Nephron (organoid): ENCODE data around the gene SNCAIP.

Experiments
- H3K27ac Mint-ChIP-seq, 3 experiments: 2 replicates each; pipeline ENCODE4 v1.8.0; 2020; ENCODE audit warnings: mixed read lengths in 3 of 3, mild to moderate bottlenecking in 2 of 3, moderate library complexity in 1 of 3
- H3K27me3 Mint-ChIP-seq: 2 replicates; pipeline ENCODE4 v1.8.0; 2021; ENCODE audit warnings: low read depth, mild to moderate bottlenecking, moderate library complexity, mixed read lengths
- H3K36me3 Mint-ChIP-seq: 2 replicates; pipeline ENCODE4 v1.8.0; 2020; ENCODE audit warnings: low read depth, mixed read lengths
- H3K4me1 Mint-ChIP-seq: 2 replicates; pipeline ENCODE4 v1.8.0; 2020; ENCODE audit warnings: mixed read lengths
- H3K4me3 Mint-ChIP-seq, 3 experiments: 2 replicates each; pipeline ENCODE4 v1.8.0; 2020; ENCODE audit warnings: mild to moderate bottlenecking in 3 of 3, mixed read lengths in 3 of 3, moderate library complexity in 2 of 3
- H3K9me3 Mint-ChIP-seq: 2 replicates; pipeline ENCODE4 v1.8.0; 2020; ENCODE audit warnings: mixed read lengths
- TF ChIP-seq, protein P1 (sequence below), 3 experiments: fragments of 200-600 bp; sonication (generic); IDR thresholded peaks; one replicate each; pipeline ENCODE4 v1.5.0; 2021; ENCODE audit warnings: antibody characterized with exemption in 3 of 3; ENCODE audit not compliant: unreplicated experiment in 3 of 3

Gene SNCAIP

DNA sequence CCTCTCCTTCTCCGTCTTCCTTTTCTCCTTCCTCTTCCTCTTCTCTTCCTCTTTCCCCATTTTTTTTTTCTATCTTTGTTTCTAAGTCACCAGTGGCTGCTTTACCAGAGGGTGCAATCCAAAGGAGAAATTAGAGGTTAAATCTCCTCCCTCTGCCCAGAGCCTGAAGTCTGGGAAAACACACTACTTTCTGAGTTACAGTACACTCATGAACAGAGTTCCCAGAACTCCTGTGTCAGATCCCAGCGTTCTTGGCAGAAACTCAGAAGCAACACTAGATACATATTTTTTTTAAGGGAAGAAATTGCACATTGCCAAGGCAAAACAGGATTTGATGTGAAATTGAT is 189.0 kb downstream of the SNCAIP start:
- Mint-ChIP-seq H3K9me3 (no peaks in the 10 kb centered on the region), H3K27ac (peak overlapping the region; percentile 85 to 96 (median 88)), H3K36me3 (no peaks in the 10 kb centered on the region), H3K27me3 (peaks cover 3% of the 10 kb centered on the region), H3K4me3 (peak overlapping the region in 2 of 3 experiments; percentile 48 to 52), H3K4me1 (peaks cover 34% of the 10 kb centered on the region)
- TF ChIP-seq, protein P1, sequence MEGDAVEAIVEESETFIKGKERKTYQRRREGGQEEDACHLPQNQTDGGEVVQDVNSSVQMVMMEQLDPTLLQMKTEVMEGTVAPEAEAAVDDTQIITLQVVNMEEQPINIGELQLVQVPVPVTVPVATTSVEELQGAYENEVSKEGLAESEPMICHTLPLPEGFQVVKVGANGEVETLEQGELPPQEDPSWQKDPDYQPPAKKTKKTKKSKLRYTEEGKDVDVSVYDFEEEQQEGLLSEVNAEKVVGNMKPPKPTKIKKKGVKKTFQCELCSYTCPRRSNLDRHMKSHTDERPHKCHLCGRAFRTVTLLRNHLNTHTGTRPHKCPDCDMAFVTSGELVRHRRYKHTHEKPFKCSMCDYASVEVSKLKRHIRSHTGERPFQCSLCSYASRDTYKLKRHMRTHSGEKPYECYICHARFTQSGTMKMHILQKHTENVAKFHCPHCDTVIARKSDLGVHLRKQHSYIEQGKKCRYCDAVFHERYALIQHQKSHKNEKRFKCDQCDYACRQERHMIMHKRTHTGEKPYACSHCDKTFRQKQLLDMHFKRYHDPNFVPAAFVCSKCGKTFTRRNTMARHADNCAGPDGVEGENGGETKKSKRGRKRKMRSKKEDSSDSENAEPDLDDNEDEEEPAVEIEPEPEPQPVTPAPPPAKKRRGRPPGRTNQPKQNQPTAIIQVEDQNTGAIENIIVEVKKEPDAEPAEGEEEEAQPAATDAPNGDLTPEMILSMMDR (IDR thresholded peaks at IDR 0.05; ENCODE audit: unreplicated experiment in 3 of 3): no peak

DNA sequence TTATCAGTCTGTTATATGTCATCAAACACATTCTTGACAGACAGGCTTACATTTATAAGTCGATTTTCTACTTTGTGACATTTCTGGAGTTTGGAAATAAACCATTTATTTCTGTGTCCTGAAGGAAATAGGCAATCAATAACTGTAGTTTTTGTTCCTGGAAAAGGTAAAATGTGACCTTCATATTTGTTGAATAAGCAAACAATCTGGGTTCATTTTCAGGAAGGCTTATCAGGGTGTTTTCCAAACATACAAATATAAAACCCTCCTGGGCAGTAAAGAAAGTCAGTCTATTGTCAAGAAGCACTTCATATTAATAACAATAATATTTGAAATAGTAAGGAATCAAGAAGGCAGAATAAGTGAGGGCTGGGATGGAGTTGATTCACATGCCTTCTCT is 195.0 kb downstream of the SNCAIP start:
- no peaks in the 10 kb centered on the region for H3K9me3 Mint-ChIP-seq
- no peaks in the 10 kb centered on the region for H3K36me3 Mint-ChIP-seq
- no peaks in the 10 kb centered on the region for H3K27me3 Mint-ChIP-seq
- H3K4me1 Mint-ChIP-seq: no peaks in the 10 kb centered on the region
- H3K27ac Mint-ChIP-seq: no peak overlapping the region
- TF ChIP-seq, protein P1 (IDR thresholded peaks at IDR 0.05; ENCODE audit: unreplicated experiment in 3 of 3): no peak
- no peak overlapping the region for H3K4me3 Mint-ChIP-seq

DNA sequence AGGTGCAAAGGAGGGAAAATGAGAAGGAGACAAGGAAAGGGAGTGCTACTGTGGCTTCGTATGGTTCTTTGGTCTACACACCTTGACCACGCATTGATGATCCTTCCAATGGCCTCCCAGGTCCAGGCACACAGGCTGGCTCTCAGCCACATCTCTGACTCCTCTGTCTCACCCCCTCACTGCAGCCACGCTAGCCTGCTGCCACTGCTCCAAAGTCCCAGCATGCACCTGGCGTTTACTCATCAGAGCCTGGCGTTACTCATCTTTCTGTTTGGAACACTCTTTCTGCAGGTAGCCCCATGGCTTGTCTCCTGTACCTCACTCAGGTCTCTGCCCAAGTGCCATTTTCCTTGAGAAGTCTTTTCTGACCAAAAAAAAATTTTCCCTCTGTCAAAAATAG is 195.5 kb downstream of the SNCAIP start:
- TF ChIP-seq, protein P1 (IDR thresholded peaks at IDR 0.05; ENCODE audit: unreplicated experiment in 3 of 3): no peak
- Mint-ChIP-seq H3K36me3 (no peaks in the 10 kb centered on the region), H3K27ac (no peak overlapping the region), H3K4me3 (no peak overlapping the region), H3K27me3 (no peaks in the 10 kb centered on the region), H3K4me1 (no peaks in the 10 kb centered on the region), H3K9me3 (no peaks in the 10 kb centered on the region)

DNA sequence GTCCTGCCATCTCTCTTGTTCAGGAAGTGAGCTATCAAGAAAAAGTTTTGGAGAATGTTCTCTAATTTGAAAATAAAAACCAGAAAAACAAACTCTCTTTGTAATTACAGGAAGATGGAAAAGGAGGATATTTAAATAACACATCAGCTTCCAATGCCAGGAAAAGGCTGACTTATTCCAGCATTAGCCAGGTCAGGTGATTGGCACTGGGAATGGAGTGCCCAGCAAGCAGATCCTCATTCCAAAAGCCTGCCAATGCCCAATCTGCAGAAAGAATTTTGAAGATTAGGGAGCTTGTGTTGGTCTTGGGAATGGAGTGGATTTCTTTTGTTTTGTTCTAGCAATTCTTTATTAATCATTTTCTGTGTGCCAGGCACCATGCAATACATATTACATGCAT is 196.6 kb downstream of the SNCAIP start:
- H3K36me3 Mint-ChIP-seq: no peaks in the 10 kb centered on the region
- no peak overlapping the region for H3K27ac Mint-ChIP-seq
- no peaks in the 10 kb centered on the region for H3K4me1 Mint-ChIP-seq

More for the DNA sequence above, 196.6 kb downstream of the SNCAIP start:
- Mint-ChIP-seq H3K27me3 (no peaks in the 10 kb centered on the region), H3K4me3 (no peak overlapping the region), H3K9me3 (no peaks in the 10 kb centered on the region)
- TF ChIP-seq, protein P1 (IDR thresholded peaks at IDR 0.05; ENCODE audit: unreplicated experiment in 3 of 3): no peak
